Karpas-422 (cell line): ENCODE measurements around the gene WNT7B. TPM values are rescaled to one million over a fixed set of nuclear protein-coding genes. Genes with fewer than 3 reads are reported as not detected.

Experiments used
- DNase-seq: peaks from one replicate; pipeline ENCODE4 v3.0.0-alpha.2; 2015
- H2AFZ ChIP-seq: fragments of 200-600 bp; sonication (generic); 2 replicates; pipeline ENCODE4 v1.6.1; 2014; ENCODE audit warnings: antibody characterized with exemption, low read length, mixed read lengths
- H3K27ac ChIP-seq: fragments of 200-600 bp; sonication (generic); 2 replicates; pipeline ENCODE4 v1.5.1; 2014; ENCODE audit warnings: mild to moderate bottlenecking, low read length, moderate library complexity
- H3K27me3 ChIP-seq: fragments of 200-600 bp; sonication (generic); 2 replicates; pipeline ENCODE4 v1.6.1; 2014; ENCODE audit warnings: low read length, mixed read lengths
- H3K36me3 ChIP-seq: fragments of 200-600 bp; sonication (generic); 2 replicates; pipeline ENCODE4 v1.6.1; 2014; ENCODE audit warnings: low read length, mixed read lengths; ENCODE audit not compliant: insufficient read depth
- H3K4me1 ChIP-seq: fragments of 200-600 bp; sonication (generic); 2 replicates; pipeline ENCODE4 v1.6.1; 2014; ENCODE audit warnings: mild to moderate bottlenecking, low read length, mixed read lengths
- H3K4me2 ChIP-seq: fragments of 200-600 bp; sonication (generic); 2 replicates; pipeline ENCODE4 v1.6.1; 2014; ENCODE audit warnings: low read length, low read depth, mild to moderate bottlenecking; ENCODE audit not compliant: poor library complexity, severe bottlenecking
- H3K4me3 ChIP-seq: fragments of 200-600 bp; sonication (generic); 2 replicates; pipeline ENCODE4 v1.5.1; 2014; ENCODE audit warnings: mild to moderate bottlenecking, antibody characterized with exemption, low read length, mixed read lengths
- H3K79me2 ChIP-seq: fragments of 200-600 bp; sonication (generic); 2 replicates; pipeline ENCODE4 v1.6.1; 2014; ENCODE audit warnings: mild to moderate bottlenecking, low read length, mixed read lengths
- H3K9ac ChIP-seq: fragments of 200-600 bp; sonication (generic); 2 replicates; pipeline ENCODE4 v1.6.0; 2014; ENCODE audit warnings: low read length
- H3K9me2 ChIP-seq: fragments of 200-600 bp; sonication (generic), shearing (Covaris generic); replicated peaks from 2 replicates; pipeline ENCODE4 v1.6.0; 2014; ENCODE audit warnings: mild to moderate bottlenecking, low read length, moderate library complexity; ENCODE audit not compliant: insufficient read depth
- H3K9me3 ChIP-seq: fragments of 300-700, 200-600 bp; sonication (generic); 2 replicates; pipeline ENCODE4 v1.6.1; 2014; ENCODE audit warnings: low read length, mixed read lengths
- H4K20me1 ChIP-seq: fragments of 200-600 bp; sonication (generic); 2 replicates; pipeline ENCODE4 v1.6.1; 2014; ENCODE audit warnings: mild to moderate bottlenecking, antibody characterized with exemption, low read length, low read depth; ENCODE audit not compliant: insufficient read depth
- total RNA-seq: library from RNA; depleted of rRNA; stranded (reverse); fragments of >200 nt; shearing (Covaris generic); gene quantifications from 2 replicates; pipeline ENCODE4 v1.2.3, GENCODE V29; 2014; ENCODE audit warnings: low replicate concordance

The WNT7B gene
- total RNA-seq, 1 experiment from 2014 or later, result not detected

DNA sequence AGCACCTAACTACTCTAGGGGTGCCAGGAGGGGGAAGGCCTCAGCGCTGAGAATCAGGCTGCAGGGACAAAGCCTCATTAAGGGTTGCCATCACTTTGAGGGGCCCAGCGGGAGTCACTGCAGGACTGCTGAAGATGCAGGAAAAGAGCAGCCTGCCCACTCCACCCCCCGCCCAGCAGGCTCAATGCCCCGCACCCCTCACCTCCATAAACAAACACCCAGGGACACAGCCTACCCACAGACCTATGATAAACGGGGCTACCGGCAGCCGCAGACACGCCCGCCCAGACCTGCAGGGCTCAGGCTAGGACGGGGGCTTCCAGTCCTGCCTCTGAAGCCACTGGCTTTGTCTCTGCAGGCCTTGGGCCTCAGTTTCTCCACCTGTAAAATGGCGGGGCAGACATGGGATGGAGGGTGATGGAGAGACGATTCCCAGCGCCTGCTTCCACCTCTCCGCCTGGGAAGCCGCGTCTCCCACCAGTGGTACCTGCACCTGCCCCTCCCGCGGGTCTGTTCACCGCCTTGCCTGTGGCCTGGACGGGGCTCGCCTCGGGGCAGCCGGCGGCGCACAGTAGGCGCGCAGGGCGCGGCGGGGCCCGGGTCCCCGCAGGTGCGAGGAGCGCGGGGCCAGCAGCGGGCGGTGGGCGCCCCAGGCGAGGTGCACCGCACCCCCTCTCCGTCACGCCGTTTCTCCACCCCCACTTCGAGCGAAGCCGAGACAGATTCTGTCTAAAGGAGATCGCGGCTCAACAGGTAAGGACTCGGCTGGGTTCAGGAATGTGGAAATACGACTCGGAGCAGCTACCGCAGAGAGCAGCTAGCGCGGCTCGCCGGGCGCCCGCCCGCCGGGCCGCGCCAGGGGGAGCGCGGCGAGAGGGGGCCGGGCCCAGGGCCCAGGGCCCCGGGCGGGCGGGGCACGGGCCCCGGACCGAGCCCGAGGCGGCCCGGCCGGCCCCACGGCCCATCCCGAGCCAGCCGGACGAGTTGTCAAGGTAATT is 1.5 kb downstream of the WNT7B start:
- H3K27ac ChIP-seq, result no peak overlapping the region
- H3K4me1 ChIP-seq, result peaks cover 7% of the 10 kb centered on the region
- no peaks in the 10 kb centered on the region for H3K27me3 ChIP-seq
- H3K4me3 ChIP-seq, result no peak overlapping the region
- no peaks in the 10 kb centered on the region for H3K9me2 ChIP-seq
- H4K20me1 ChIP-seq, result no peaks in the 10 kb centered on the region
- no peaks in the 10 kb centered on the region for H3K9me3 ChIP-seq
- H3K36me3 ChIP-seq, result no peaks in the 10 kb centered on the region
- H3K9ac ChIP-seq, result no peak overlapping the region
- DNase-seq, result no peak
- H3K79me2 ChIP-seq, result no peaks in the 10 kb centered on the region
- no peak overlapping the region for H3K4me2 ChIP-seq
- H2AFZ ChIP-seq, result no peak overlapping the region

DNA sequence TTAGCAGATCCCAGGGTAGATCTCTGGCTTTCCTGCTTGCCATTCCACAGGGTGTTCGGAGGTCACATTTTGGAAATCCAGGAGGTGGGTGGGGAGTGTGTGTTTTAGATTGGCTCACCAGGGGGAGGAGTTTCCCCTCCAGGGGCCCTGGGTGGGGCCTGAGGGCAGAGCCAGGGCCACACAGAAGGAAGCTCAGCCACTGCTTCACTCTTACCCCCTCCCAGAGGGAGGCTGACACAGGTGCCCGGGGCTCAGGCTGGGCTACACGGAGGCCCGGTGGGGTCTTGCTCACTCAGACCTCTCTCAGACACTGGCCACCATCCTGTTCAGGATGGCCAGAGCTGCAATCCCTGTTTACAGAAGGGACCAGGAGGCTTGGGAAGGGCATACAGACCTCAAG is 2.5 kb downstream of the WNT7B start:
- Histone ChIP-seq H3K9me3 (no peaks in the 10 kb centered on the region), H2AFZ (no peak overlapping the region), H4K20me1 (no peaks in the 10 kb centered on the region), H3K4me2 (no peak overlapping the region), H3K4me1 (peaks cover 7% of the 10 kb centered on the region), H3K4me3 (no peak overlapping the region), H3K27me3 (no peaks in the 10 kb centered on the region), H3K9ac (no peak overlapping the region), H3K36me3 (no peaks in the 10 kb centered on the region), H3K79me2 (no peaks in the 10 kb centered on the region), H3K27ac (no peak overlapping the region), H3K9me2 (no peaks in the 10 kb centered on the region)
- DNase-seq, result no peak

DNA sequence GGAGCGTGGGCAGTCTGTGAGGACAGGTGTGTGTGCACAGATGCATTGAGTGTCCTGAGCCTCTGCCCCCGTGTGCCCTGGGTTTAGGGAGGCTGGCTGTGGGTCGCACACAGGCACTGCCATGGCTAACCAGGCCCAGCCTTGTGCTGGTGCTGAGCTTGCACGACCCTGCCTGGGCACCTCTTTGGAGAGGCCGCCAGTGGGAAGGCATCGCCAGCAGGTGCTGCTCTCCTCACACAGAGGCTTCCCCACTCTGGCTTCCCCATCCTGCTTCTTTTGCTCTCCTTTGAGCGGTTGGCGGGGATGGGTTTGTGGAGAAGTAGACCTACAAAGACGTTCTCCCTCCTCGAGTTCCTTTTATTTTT is 4.1 kb downstream of the WNT7B start:
- no peak overlapping the region for H3K4me2 ChIP-seq
- H3K36me3 ChIP-seq, result no peaks in the 10 kb centered on the region
- peaks cover 2% of the 10 kb centered on the region for H3K4me1 ChIP-seq
- H4K20me1 ChIP-seq, result no peaks in the 10 kb centered on the region
- no peaks in the 10 kb centered on the region for H3K27me3 ChIP-seq
- H3K27ac ChIP-seq, result no peak overlapping the region
- H3K9me2 ChIP-seq, result no peaks in the 10 kb centered on the region
- H3K79me2 ChIP-seq, result no peaks in the 10 kb centered on the region
- H2AFZ ChIP-seq, result no peak overlapping the region
- no peak for DNase-seq
- no peak overlapping the region for H3K4me3 ChIP-seq
- no peaks in the 10 kb centered on the region for H3K9me3 ChIP-seq
- no peak overlapping the region for H3K9ac ChIP-seq

DNA sequence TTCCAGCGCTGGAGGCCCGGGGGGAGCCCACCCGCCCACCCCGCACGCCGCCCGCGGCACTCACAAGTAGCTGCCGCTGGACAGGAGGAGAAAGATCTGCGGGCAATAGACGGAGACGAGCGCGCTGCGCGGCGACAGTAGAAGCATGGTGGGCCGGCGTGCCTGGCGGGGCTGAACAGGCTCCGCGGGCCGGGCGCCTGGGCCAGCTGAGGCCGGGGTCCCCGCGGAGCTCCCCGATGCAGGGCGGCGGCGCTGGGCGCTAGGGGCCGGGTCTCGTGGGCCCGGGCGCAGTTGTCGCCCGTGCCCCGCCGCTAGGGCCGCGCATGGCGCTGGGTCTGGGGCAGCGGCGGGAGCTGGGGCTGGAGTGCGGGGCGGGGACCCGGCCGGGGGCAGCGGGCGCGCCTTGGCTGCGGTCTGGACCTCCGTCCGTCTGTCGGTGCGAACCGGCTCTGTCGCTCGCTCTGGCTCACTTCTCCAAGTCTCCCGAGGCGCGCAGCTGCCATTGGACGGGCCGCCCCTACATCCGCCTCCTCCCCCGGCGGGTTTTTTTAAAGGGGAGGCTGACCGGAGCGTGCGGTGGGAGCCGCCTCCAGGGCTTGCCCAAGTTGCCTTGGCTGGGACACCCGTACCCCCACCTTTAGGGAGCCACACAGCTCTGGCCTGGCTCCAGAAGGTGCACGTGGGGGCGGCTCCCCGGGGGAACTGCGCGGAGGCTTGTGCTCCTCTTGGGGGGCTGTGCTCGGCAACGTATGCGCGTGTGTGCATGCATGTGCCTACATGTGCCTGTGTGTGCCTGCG is 4.7 kb downstream of the WNT7B start:
- Histone ChIP-seq H3K79me2 (no peaks in the 10 kb centered on the region), H3K27me3 (no peaks in the 10 kb centered on the region)

DNA sequence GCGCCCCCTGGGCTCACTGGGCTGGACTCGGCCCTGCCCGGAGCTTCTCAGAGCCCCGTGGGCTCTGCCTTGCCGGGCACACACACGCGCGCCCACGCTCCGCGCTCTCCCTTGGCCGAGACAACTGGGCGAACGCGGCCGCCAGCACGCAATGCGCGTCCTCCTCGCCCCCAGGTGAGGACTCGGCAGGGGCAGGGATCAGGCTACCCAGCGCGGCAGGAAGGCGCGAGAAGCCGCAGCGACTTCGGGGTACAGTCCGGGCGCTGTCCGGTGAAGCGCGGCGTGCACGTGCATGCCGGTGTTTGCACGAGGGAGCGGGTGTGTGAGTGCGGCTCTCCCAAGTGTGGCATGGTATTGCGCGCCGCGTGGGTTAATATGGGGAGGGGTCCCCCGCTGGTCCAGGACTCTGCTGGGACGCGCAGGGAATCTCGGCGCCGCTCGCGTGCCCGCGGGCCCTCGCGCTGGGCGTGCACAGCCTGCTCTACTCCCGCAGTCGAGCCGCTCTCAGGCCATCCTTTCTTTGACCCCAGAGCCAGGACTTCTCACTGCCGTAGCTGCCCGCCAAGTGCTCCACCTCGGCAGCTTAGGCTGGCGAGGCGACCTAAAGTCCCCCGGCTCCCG is 5.4 kb downstream of the WNT7B start:
- H3K4me1 ChIP-seq, result peaks cover 2% of the 10 kb centered on the region
- no peak overlapping the region for H3K27ac ChIP-seq
- no peaks in the 10 kb centered on the region for H3K36me3 ChIP-seq
- H3K4me2 ChIP-seq, result no peak overlapping the region
- no peaks in the 10 kb centered on the region for H3K27me3 ChIP-seq
- DNase-seq, result no peak
- no peak overlapping the region for H2AFZ ChIP-seq
- H3K79me2 ChIP-seq, result no peaks in the 10 kb centered on the region
- H4K20me1 ChIP-seq, result no peaks in the 10 kb centered on the region
- no peak overlapping the region for H3K4me3 ChIP-seq
- no peaks in the 10 kb centered on the region for H3K9me3 ChIP-seq
- H3K9ac ChIP-seq, result no peak overlapping the region
- H3K9me2 ChIP-seq, result no peaks in the 10 kb centered on the region

More for the DNA sequence above, 4.7 kb downstream of the WNT7B start:
- H3K9me2 ChIP-seq, result no peaks in the 10 kb centered on the region
- H3K4me1 ChIP-seq, result peaks cover 2% of the 10 kb centered on the region
- no peak for DNase-seq
- no peaks in the 10 kb centered on the region for H3K36me3 ChIP-seq
- H3K27ac ChIP-seq, result no peak overlapping the region
- no peak overlapping the region for H3K4me2 ChIP-seq
- H3K9me3 ChIP-seq, result no peaks in the 10 kb centered on the region
- H4K20me1 ChIP-seq, result no peaks in the 10 kb centered on the region
- H3K4me3 ChIP-seq, result no peak overlapping the region
- no peak overlapping the region for H3K9ac ChIP-seq
- no peak overlapping the region for H2AFZ ChIP-seq

DNA sequence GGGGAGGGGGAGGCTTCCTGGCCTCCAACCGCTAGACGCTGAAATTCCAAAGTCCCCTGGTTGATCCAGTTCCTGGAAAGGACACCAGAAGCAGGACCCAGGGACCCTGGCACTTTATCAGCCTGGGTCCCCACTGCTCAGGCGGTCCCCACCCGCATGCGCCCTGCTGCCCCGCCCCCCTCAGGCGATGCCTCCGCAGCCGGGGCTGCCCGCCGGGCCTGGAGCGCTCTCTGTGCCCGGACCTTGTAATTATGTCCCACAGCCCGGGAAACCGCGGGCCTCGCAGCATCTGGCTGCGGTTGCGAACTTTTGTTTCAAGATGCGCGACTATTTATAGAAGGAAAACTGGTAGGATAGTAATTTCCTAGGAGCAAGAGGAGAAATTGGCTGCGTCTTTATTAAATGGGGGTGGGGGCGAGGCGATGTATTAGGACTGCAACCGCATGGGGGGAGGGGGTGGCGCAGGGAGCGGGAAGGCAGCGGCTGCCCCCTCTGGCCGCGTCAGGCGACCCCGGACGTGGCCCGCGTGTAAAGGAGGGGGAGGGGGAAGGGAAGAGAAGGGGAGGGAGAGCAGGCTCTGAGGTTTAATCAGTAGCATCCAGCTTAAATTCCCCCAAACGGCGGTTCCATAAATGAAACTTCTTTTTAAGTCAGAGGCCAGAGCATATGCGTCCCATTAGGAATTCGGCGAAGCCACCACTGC is 6.1 kb downstream of the WNT7B start:
- H3K4me2 ChIP-seq, result no peak overlapping the region
- H2AFZ ChIP-seq, result no peak overlapping the region
- H3K36me3 ChIP-seq, result no peaks in the 10 kb centered on the region
- no peak overlapping the region for H3K9ac ChIP-seq
- H3K4me3 ChIP-seq, result no peak overlapping the region
- no peak overlapping the region for H3K27ac ChIP-seq
- H3K79me2 ChIP-seq, result no peaks in the 10 kb centered on the region
- H3K9me2 ChIP-seq, result no peaks in the 10 kb centered on the region
- no peaks in the 10 kb centered on the region for H3K9me3 ChIP-seq
- H4K20me1 ChIP-seq, result no peaks in the 10 kb centered on the region
- no peaks in the 10 kb centered on the region for H3K27me3 ChIP-seq
- no peak for DNase-seq
- peaks cover 2% of the 10 kb centered on the region for H3K4me1 ChIP-seq

DNA sequence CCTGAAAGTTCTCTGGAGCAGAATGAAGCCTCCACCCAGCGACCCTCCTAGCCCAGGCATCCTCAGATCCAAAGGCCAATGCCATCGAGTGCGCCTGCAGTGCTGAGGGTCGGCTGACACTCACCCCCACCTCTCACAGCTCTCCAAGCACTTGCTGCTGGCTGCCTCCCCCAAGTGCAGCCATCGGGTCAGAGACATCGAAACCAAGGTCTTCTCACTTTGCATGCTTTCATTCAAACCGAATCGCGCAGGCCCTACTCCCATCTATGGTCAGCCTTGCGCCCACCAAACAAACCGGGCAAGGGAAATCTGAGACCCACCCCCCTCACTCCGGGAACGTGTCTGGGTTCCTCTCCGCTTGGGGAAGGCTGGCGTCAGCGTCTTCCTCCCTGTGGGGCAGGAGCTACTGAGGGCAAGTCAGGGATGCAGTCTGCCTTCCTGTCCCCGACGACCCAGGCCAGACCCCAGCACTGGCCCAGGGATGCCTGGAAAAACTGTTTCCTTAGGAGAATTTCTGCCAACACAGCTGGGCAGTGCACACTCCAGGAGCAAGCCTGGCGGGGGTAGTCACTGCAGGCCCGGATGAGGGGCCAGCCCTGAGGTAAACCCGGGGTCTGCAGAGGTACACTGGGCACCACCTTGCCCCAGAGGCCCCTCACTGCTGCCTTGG is 7.0 kb downstream of the WNT7B start:
- H3K4me1 ChIP-seq, result peaks cover 2% of the 10 kb centered on the region
- H3K9ac ChIP-seq, result no peak overlapping the region
- H3K79me2 ChIP-seq, result no peaks in the 10 kb centered on the region
- no peaks in the 10 kb centered on the region for H3K36me3 ChIP-seq
- no peaks in the 10 kb centered on the region for H3K9me3 ChIP-seq
- no peak overlapping the region for H2AFZ ChIP-seq
- no peak overlapping the region for H3K27ac ChIP-seq
- H4K20me1 ChIP-seq, result no peaks in the 10 kb centered on the region
- no peak for DNase-seq
- no peak overlapping the region for H3K4me2 ChIP-seq
- H3K4me3 ChIP-seq, result no peak overlapping the region
- no peaks in the 10 kb centered on the region for H3K27me3 ChIP-seq
- H3K9me2 ChIP-seq, result no peaks in the 10 kb centered on the region
